GM23248 (cell line): ENCODE measurements around the gene OR13J1. TPM values are rescaled to one million over a fixed set of nuclear protein-coding genes. Genes with fewer than 3 reads are reported as not detected.

Experiments
- DNase-seq: peaks from one replicate; pipeline ENCODE4 v3.0.0-alpha.2; 2015
- H2AFZ ChIP-seq: fragments of 200-600 bp; sonication (generic); 2 replicates; pipeline ENCODE4 v1.6.1; 2016; ENCODE audit warnings: antibody characterized with exemption
- H3F3A ChIP-seq: fragments of 200-600 bp; sonication (generic); 2 replicates; pipeline ENCODE4 v1.6.1; 2016; ENCODE audit warnings: mild to moderate bottlenecking, antibody characterized with exemption, mixed run types; ENCODE audit not compliant: insufficient read depth
- H3K27ac ChIP-seq: fragments of 200-600 bp; sonication (generic); 2 replicates; pipeline ENCODE4 v1.5.1; 2016; ENCODE audit warnings: mild to moderate bottlenecking
- H3K27me3 ChIP-seq: fragments of 200-600 bp; sonication (generic); replicated peaks from 2 replicates; pipeline ENCODE4 v1.6.1; 2016; ENCODE audit warnings: mild to moderate bottlenecking; ENCODE audit not compliant: insufficient read depth
- H3K36me3 ChIP-seq: fragments of 200-600 bp; sonication (generic); 2 replicates; pipeline ENCODE4 v1.6.1; 2016; ENCODE audit warnings: low read depth, mild to moderate bottlenecking
- H3K4me1 ChIP-seq: fragments of 200-600 bp; sonication (generic); 2 replicates; pipeline ENCODE4 v1.6.1; 2016; ENCODE audit warnings: mild to moderate bottlenecking; ENCODE audit not compliant: insufficient read depth
- H3K4me2 ChIP-seq: fragments of 200-600 bp; sonication (generic); one replicate; pipeline ENCODE4 v1.6.1; 2016; ENCODE audit warnings: mild to moderate bottlenecking; ENCODE audit not compliant: unreplicated experiment
- H3K4me3 ChIP-seq: fragments of 200-600 bp; sonication (generic); 2 replicates; pipeline ENCODE4 v1.5.1; 2016; ENCODE audit warnings: mild to moderate bottlenecking
- H3K79me2 ChIP-seq: fragments of 200-600 bp; sonication (generic); 2 replicates; pipeline ENCODE4 v1.6.1; 2016; ENCODE audit warnings: mild to moderate bottlenecking; ENCODE audit not compliant: insufficient read depth
- H3K9ac ChIP-seq: fragments of 200-600 bp; sonication (generic); 2 replicates; pipeline ENCODE4 v1.6.1; 2016; ENCODE audit warnings: mild to moderate bottlenecking
- H3K9me2 ChIP-seq: fragments of 200-600 bp; sonication (generic); 2 replicates; pipeline ENCODE4 v1.6.1; 2016; ENCODE audit warnings: mixed run types, mild to moderate bottlenecking, moderate library complexity; ENCODE audit not compliant: insufficient read depth
- H3K9me3 ChIP-seq: fragments of 200-600 bp; sonication (generic); one replicate; pipeline ENCODE4 v1.6.1; 2017; ENCODE audit warnings: low read depth
- H4K20me1 ChIP-seq: fragments of 200-600 bp; sonication (generic); 2 replicates; pipeline ENCODE4 v1.6.0; 2016; ENCODE audit not compliant: insufficient read depth
- EZH2 ChIP-seq: fragments of 200-600 bp; sonication (generic); IDR thresholded peaks from 2 replicates; pipeline ENCODE4 v1.6.1; 2018; ENCODE audit warnings: antibody characterized with exemption, mild to moderate bottlenecking; ENCODE audit not compliant: insufficient read depth, poor library complexity, severe bottlenecking
- EZH2phosphoT487 ChIP-seq: fragments of 200-600 bp; sonication (generic); IDR thresholded peaks from 2 replicates; pipeline ENCODE4 v1.6.1; 2018; ENCODE audit warnings: antibody characterized with exemption, moderate library complexity, mild to moderate bottlenecking, low read depth; ENCODE audit not compliant: insufficient read depth
- WGBS, 2 experiments: methylation state at CpG; one replicate each; pipeline ENCODE4 v1.1.6; 2015 to 2017; ENCODE audit warnings: low lambda C conversion rate in 2 of 2, low coverage in 1 of 2; ENCODE audit errors: missing lambda C conversion rate in 2 of 2; 5-methylcytosine and 5-hydroxymethylcytosine counted together
- in situ Hi-C: fragments of 300-500 bp; cut with MboI; formaldehyde crosslinking; loops from 2 replicates; pipeline ENCODE4 v1.15.0; 2020
- polyA plus RNA-seq: library from polyadenylated mRNA; unstranded; fragments of >200 nt; fragmentation: Nextera tagmentation; extraction: Ambion mirVana; gene quantifications from 2 replicates; pipeline ENCODE4 v1.2.1, GENCODE V29; 2016
- total RNA-seq: library from RNA; depleted of rRNA; stranded (reverse); fragments of >200 nt; shearing (Covaris generic); gene quantifications from 2 replicates; pipeline ENCODE4 v1.2.3, GENCODE V29; 2014

Gene OR13J1
- total and polyA plus RNA-seq, 2 experiments from 2014 or later, result not detected

DNA sequence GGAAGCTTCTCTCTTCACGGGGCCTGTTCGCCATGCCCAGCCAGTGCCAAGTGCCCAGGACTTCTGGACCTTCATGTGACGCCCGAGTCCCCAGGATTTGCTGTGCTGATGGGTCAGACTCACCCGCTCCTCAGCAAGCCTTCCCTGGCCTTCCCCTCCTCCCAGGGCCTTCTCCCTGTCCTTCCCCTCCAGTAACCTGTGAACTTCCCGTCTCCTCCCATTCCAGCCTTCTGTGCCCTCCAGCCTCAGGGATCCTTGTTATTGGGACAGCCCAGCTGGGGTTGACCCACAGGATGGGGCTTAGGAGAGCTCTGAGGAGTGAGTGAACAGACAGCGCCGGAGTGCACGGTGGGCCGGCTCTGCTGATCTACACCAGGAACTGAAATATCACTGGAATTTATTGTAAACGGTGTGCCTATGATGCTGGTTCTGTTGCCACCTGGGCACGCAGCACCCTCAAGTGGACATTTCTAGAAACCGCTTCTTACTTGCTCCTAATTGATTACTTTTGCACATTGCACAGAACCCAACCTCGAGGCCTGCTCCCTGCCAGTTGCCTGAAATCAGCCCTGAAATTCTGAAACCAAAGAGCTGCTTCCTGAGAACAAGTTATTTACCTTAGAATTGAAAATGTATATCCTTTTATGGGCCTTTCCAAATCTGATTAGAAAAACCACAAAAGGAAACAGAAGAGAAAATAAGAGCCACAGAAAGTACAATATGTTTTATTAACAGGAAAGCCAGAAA lies 40.6 kb upstream of the OR13J1 start:
- no peaks in the 10 kb centered on the region for H4K20me1 ChIP-seq
- H3K79me2 ChIP-seq, result no peaks in the 10 kb centered on the region
- peaks cover 38% of the 10 kb centered on the region for H3F3A ChIP-seq
- H3K27me3 ChIP-seq, result no peaks in the 10 kb centered on the region
- H3K9me3 ChIP-seq, result no peaks in the 10 kb centered on the region
- DNase-seq, result peak; percentile 68
- H3K27ac ChIP-seq, result no peak overlapping the region
- no peak overlapping the region for H3K4me3 ChIP-seq
- no peaks in the 10 kb centered on the region for H3K9me2 ChIP-seq
- no peak overlapping the region for H3K9ac ChIP-seq
- peak overlapping the region; percentile 34; the same call in 1 of the 2 replicates for H2AFZ ChIP-seq
- in situ Hi-C loops, result no loop called here
- no peak overlapping the region for H3K4me2 ChIP-seq
- peaks cover 39% of the 10 kb centered on the region for H3K4me1 ChIP-seq
- WGBS, 2 experiments, result 62 to 64% methylated on average over 14 of the region's 14 CpGs
- H3K36me3 ChIP-seq, result no peaks in the 10 kb centered on the region
- TF ChIP-seq EZH2phosphoT487 (no peak), EZH2 (no peak)

- Histone ChIP-seq H4K20me1 (no peaks in the 10 kb centered on the region), H3K9ac (no peak overlapping the region), H3K4me2 (no peak overlapping the region), H3K4me1 (peaks cover 47% of the 10 kb centered on the region), H3K27ac (no peak overlapping the region), H3K9me2 (no peaks in the 10 kb centered on the region), H2AFZ (no peak overlapping the region), H3K4me3 (no peak overlapping the region), H3K9me3 (no peaks in the 10 kb centered on the region), H3K27me3 (no peaks in the 10 kb centered on the region), H3F3A (peaks cover 46% of the 10 kb centered on the region), H3K36me3 (no peaks in the 10 kb centered on the region), H3K79me2 (no peaks in the 10 kb centered on the region)
- TF ChIP-seq EZH2 (no peak), EZH2phosphoT487 (no peak)
- DNase-seq, result no peak
- in situ Hi-C loops, result no loop called here
- WGBS, 2 experiments, result 88 to 93% methylated on average over 32 to 34 of the region's 34 CpGs
Measured at GRCh38 chr9:35909687-35910612, 39.7 kb upstream of the OR13J1 start.

- TF ChIP-seq EZH2 (no peak), EZH2phosphoT487 (no peak)
- in situ Hi-C loops, result no loop called here
- 86 to 92% methylated on average over 10 to 11 of the region's 11 CpGs for WGBS, 2 experiments
- H3K9me3 ChIP-seq, result no peaks in the 10 kb centered on the region
- peaks cover 52% of the 10 kb centered on the region for H3K4me1 ChIP-seq
- peak within 1 kb of the TSS; percentile 56 for H3K4me3 ChIP-seq
- no peak for DNase-seq
- H3K4me2 ChIP-seq, result peak within 1 kb of the TSS; percentile 74
- H3F3A ChIP-seq, result peaks cover 49% of the 10 kb centered on the region
- H3K9ac ChIP-seq, result peak within 1 kb of the TSS; percentile 84
- H4K20me1 ChIP-seq, result no peaks in the 10 kb centered on the region
- H3K79me2 ChIP-seq, result no peaks in the 10 kb centered on the region
- no peaks in the 10 kb centered on the region for H3K9me2 ChIP-seq
- H3K27me3 ChIP-seq, result no peaks in the 10 kb centered on the region
- H3K27ac ChIP-seq, result peak within 1 kb of the TSS; percentile 97
- no peaks in the 10 kb centered on the region for H3K36me3 ChIP-seq
- H2AFZ ChIP-seq, result peak within 1 kb of the TSS; percentile 83
Measured at GRCh38 chr9:35909274-35909673, 39.1 kb upstream of the OR13J1 start, which contains the start of gene SPAAR. Gene SPAAR, plus strand, starts transcription at chr9:35909490. Its CDS starts 974 bp downstream, at chr9:35910464.

DNA sequence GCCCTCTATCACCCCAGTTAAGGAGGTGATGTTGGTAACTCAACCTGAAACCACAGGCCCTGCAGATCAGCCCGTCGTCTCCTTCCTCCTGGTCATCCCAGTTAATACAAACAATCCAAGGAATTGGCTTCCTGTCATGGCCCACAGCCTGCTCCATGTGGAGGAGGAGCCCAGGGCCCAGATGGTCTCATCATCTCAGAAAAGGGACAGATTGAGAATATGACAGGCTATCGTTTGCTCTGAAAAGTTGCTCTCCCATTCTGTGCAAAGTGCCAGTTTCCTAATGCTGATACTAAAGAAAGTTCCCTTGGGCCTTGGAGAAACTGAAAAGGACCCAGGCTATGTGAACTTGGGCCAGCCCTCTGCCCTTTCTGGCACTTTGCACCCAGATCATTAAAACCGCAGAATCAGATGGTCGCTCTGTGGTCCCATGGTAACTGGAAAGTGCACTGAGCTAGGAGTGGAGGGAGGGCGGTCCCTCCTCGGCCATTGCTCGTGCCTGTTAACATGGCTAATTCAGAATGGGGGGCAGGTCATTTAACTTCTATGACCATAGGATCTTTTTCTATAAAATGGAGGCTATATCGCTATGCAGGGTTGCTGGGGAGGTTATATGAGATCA lies 38.4 kb upstream of the OR13J1 start:
- in situ Hi-C loops, result no loop called here
- Histone ChIP-seq H3K4me3 (peak overlapping the region; percentile 56), H3K27me3 (no peaks in the 10 kb centered on the region), H3K27ac (peak overlapping the region; percentile 97), H3K9me3 (no peaks in the 10 kb centered on the region), H3K9me2 (no peaks in the 10 kb centered on the region), H3F3A (peaks cover 43% of the 10 kb centered on the region), H2AFZ (peak overlapping the region; percentile 83), H3K36me3 (no peaks in the 10 kb centered on the region), H3K4me2 (peak overlapping the region; percentile 74), H4K20me1 (no peaks in the 10 kb centered on the region), H3K79me2 (no peaks in the 10 kb centered on the region), H3K9ac (peak overlapping the region; percentile 84), H3K4me1 (peaks cover 52% of the 10 kb centered on the region)
- peak; percentile 13 for DNase-seq
- WGBS, 2 experiments, result 22 to 26% methylated on average over 9 of the region's 9 CpGs
- no peak for TF ChIP-seq EZH2phosphoT487
- TF ChIP-seq EZH2, result no peak
